ENCODE measurements around the gene MXI1. TPM values are rescaled to one million over a fixed set of nuclear protein-coding genes. Genes with fewer than 3 reads are reported as not detected.

MXI1 gene
- total RNA-seq, 1 experiment from 2014 or later: 16.6 TPM

GRCh38 chr10:110275128-110275729 is 67.8 kb downstream of the MXI1 start:
- no peak for DNase-seq (ENCODE audit: low spot score)
- POLR2A ChIA-PET: no interaction called here
- H3K9me3 Mint-ChIP-seq: no peaks in the 10 kb centered on the region
- H3K27ac Mint-ChIP-seq: no peak overlapping the region
- H3K27me3 Mint-ChIP-seq (ENCODE audit: low read depth): no peaks in the 10 kb centered on the region
- H3K4me1 Mint-ChIP-seq: peaks cover 23% of the 10 kb centered on the region
- peaks cover 2% of the 10 kb centered on the region; the same call in 1 of the 2 replicates for H3K36me3 Mint-ChIP-seq
- no peak for ATAC-seq
- CTCF ChIA-PET: interaction anchor here (0.6 to 1.9 kb wide), 5 partner anchors 30 to 391 kb away, joined by 3 to 6 read pairs (median 5); partner anchors contain the start of genes MXI1 and SMNDC1
- TF ChIP-seq TEAD4 (CRISPR knock-in tag; IDR thresholded peaks at IDR 0.05): no peak
- no peak for TF ChIP-seq ESRRA (CRISPR knock-in tag; IDR thresholded peaks at IDR 0.05; ENCODE audit: borderline replicate concordance)
- no peak for TF ChIP-seq HMGXB4 (CRISPR knock-in tag; IDR thresholded peaks at IDR 0.05)
- TF ChIP-seq GABPB1 (CRISPR knock-in tag; IDR thresholded peaks at IDR 0.05): no peak
- TF ChIP-seq FOXP1 (CRISPR knock-in tag; IDR thresholded peaks at IDR 0.05; ENCODE audit: borderline replicate concordance): no peak
- TF ChIP-seq, protein P1, sequence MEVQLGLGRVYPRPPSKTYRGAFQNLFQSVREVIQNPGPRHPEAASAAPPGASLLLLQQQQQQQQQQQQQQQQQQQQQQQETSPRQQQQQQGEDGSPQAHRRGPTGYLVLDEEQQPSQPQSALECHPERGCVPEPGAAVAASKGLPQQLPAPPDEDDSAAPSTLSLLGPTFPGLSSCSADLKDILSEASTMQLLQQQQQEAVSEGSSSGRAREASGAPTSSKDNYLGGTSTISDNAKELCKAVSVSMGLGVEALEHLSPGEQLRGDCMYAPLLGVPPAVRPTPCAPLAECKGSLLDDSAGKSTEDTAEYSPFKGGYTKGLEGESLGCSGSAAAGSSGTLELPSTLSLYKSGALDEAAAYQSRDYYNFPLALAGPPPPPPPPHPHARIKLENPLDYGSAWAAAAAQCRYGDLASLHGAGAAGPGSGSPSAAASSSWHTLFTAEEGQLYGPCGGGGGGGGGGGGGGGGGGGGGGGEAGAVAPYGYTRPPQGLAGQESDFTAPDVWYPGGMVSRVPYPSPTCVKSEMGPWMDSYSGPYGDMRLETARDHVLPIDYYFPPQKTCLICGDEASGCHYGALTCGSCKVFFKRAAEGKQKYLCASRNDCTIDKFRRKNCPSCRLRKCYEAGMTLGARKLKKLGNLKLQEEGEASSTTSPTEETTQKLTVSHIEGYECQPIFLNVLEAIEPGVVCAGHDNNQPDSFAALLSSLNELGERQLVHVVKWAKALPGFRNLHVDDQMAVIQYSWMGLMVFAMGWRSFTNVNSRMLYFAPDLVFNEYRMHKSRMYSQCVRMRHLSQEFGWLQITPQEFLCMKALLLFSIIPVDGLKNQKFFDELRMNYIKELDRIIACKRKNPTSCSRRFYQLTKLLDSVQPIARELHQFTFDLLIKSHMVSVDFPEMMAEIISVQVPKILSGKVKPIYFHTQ (CRISPR knock-in tag; IDR thresholded peaks at IDR 0.05): no peak
- no peak for TF ChIP-seq NR2C2 (CRISPR knock-in tag; IDR thresholded peaks at IDR 0.05)
- no peak for TF ChIP-seq ZNF263 (CRISPR knock-in tag; IDR thresholded peaks at IDR 0.05; ENCODE audit: low read depth)
- no peak for TF ChIP-seq OVOL2 (CRISPR knock-in tag; IDR thresholded peaks at IDR 0.05; ENCODE audit: borderline replicate concordance)
- TF ChIP-seq, protein P2, sequence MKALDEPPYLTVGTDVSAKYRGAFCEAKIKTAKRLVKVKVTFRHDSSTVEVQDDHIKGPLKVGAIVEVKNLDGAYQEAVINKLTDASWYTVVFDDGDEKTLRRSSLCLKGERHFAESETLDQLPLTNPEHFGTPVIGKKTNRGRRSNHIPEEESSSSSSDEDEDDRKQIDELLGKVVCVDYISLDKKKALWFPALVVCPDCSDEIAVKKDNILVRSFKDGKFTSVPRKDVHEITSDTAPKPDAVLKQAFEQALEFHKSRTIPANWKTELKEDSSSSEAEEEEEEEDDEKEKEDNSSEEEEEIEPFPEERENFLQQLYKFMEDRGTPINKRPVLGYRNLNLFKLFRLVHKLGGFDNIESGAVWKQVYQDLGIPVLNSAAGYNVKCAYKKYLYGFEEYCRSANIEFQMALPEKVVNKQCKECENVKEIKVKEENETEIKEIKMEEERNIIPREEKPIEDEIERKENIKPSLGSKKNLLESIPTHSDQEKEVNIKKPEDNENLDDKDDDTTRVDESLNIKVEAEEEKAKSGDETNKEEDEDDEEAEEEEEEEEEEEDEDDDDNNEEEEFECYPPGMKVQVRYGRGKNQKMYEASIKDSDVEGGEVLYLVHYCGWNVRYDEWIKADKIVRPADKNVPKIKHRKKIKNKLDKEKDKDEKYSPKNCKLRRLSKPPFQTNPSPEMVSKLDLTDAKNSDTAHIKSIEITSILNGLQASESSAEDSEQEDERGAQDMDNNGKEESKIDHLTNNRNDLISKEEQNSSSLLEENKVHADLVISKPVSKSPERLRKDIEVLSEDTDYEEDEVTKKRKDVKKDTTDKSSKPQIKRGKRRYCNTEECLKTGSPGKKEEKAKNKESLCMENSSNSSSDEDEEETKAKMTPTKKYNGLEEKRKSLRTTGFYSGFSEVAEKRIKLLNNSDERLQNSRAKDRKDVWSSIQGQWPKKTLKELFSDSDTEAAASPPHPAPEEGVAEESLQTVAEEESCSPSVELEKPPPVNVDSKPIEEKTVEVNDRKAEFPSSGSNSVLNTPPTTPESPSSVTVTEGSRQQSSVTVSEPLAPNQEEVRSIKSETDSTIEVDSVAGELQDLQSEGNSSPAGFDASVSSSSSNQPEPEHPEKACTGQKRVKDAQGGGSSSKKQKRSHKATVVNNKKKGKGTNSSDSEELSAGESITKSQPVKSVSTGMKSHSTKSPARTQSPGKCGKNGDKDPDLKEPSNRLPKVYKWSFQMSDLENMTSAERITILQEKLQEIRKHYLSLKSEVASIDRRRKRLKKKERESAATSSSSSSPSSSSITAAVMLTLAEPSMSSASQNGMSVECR (CRISPR knock-in tag; IDR thresholded peaks at IDR 0.05; ENCODE audit: borderline replicate concordance): no peak
- no peak for TF ChIP-seq E2F5 (CRISPR knock-in tag; IDR thresholded peaks at IDR 0.05)
- TF ChIP-seq, protein P3, sequence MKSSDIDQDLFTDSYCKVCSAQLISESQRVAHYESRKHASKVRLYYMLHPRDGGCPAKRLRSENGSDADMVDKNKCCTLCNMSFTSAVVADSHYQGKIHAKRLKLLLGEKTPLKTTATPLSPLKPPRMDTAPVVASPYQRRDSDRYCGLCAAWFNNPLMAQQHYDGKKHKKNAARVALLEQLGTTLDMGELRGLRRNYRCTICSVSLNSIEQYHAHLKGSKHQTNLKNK (CRISPR knock-in tag; IDR thresholded peaks at IDR 0.05): no peak
- no peak for TF ChIP-seq ZNF121 (CRISPR knock-in tag; IDR thresholded peaks at IDR 0.05)
- no peak for TF ChIP-seq ZNF396 (CRISPR knock-in tag; IDR thresholded peaks at IDR 0.05; ENCODE audit: borderline replicate concordance)
- no peak for TF ChIP-seq ZNF317 (CRISPR knock-in tag; IDR thresholded peaks at IDR 0.05; ENCODE audit: borderline replicate concordance, low read depth)
- no peak for TF ChIP-seq PRDM15 (CRISPR knock-in tag; IDR thresholded peaks at IDR 0.05)
- TF ChIP-seq ATF1 (CRISPR knock-in tag; IDR thresholded peaks at IDR 0.05): no peak
- no peak for TF ChIP-seq EMX1 (CRISPR knock-in tag; IDR thresholded peaks at IDR 0.05)
- no peak for TF ChIP-seq TP53 (CRISPR knock-in tag; IDR thresholded peaks at IDR 0.05)
- TF ChIP-seq ZNF138 (CRISPR knock-in tag; conservative IDR thresholded peaks at IDR 0.05): no peak
- H3K4me3 Mint-ChIP-seq: no peak overlapping the region

All from WTC11 (cell line).